Cardiac septum (tissue), 1 donor: ENCODE results near the gene CSRNP2. TPM values are rescaled to one million over a fixed set of nuclear protein-coding genes. Genes with fewer than 3 reads are reported as not detected.
"Not testable (repeated sequence)": the region's sequence is repeated elsewhere in the genome, so short reads cannot be mapped to it uniquely, and the experiment has no call there.

Source experiments
- DNase-seq: peaks from one replicate; pipeline ENCODE4 v3.0.0-alpha.2; 2020; ENCODE audit warnings: low spot score
- intact Hi-C: fragments of 100-400 bp; cut with DNase I; formaldehyde crosslinking; loops from one replicate; pipeline ENCODE4 v1.14.0; 2022
- total RNA-seq: library from RNA; stranded (reverse); fragmentation: NEBNext Ultra II Directional; extraction: Animal tissue kit (Norgen Biotek cat#: 25700); gene quantifications from one replicate; pipeline ENCODE4 v1.2.1, GENCODE V29; 2021
- donor health status: DM: no; HTN: no; CAD: no.

The CSRNP2 gene
- total RNA-seq, 1 donor from 2014 or later: 30.1 TPM

- intact Hi-C loops: loop anchor here (10.0 kb wide), 1 partner anchor 135 kb away; the partner anchor contains the start of gene POU6F1
- no peak for DNase-seq
These were observed 3.3 kb downstream of the CSRNP2 start for GRCh38 chr12:51080136-51080535.

DNA sequence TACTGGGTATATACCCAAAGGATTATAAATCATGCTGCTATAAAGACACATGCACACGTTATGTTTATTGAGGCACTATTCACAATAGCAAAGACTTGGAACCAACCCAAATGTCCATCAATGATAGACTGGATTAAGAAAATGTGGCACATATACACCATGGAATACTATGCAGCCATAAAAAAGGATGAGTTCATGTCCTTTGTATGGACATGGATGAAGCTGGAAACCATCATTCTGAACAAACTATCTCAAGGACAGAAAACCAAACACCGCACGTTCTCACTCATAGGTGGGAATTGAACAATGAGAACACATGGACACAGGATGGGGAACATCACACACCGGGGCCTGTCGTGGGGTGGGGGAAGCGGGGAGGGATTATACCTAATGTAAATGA is 4.5 kb downstream of the CSRNP2 start:
- intact Hi-C loops, DNase-seq: not testable (repeated sequence)

GRCh38 chr12:51078346-51078745 is 5.0 kb downstream of the CSRNP2 start:
- intact Hi-C loops, DNase-seq: not testable (repeated sequence)

DNA sequence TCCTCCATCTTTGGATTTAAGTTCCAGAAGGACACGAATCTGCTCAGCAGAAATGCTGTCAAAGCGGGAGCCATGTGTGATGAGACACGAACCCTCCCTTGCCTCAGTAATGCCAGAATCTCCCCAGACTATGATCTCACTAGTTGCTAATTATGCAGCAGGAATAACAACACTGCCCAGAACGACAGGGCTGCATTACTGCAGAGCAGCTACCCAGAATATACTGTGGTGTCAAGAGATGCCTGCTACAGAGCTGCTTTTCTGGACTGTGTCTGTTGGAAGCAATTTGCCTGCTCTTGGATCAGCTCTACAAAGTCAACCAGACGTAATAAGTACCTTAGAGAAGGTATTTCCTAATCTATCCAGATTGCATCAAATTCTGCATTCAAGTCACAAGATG is 5.5 kb downstream of the CSRNP2 start:
- intact Hi-C loops: no loop called here
- no peak for DNase-seq

DNA sequence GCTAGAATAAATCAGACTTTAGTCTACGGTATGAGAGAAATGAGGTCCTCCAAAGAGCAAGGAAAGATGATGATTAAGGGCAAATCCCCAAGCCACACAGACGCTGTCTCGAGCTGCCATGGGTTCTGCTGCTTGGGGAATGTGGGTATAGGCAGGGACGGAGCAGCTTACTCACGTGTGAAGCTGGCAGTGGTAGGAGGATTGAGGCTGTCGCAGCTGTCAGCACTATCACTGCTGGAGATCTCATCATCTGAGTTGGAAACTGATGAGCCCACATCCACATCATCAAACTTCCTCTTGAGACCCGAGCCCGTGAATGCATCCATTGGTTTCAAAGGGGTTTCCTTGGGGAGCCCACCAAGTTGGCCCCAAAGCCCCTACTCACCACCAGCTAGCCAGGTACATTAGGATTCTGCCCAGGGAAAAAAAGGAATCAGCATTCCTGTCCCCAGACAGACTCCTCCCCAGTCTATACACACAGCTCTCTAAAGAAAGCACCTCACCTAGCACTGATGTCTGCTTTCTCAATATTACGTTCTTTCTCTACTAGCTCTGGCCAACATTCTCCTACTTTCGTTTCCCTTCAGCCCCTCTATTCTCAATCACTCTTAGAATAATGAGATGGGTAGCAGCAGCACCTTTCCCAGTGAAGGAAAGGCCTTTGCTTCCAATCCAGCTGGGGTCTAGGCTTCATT is 7.0 kb downstream of the CSRNP2 start:
- intact Hi-C loops: no loop called here
- DNase-seq: no peak

GRCh38 chr12:51075390-51075789 is 8.0 kb downstream of the CSRNP2 start:
- intact Hi-C loops: no loop called here
- DNase-seq: no peak

GRCh38 chr12:51071663-51072062 is 11.7 kb downstream of the CSRNP2 start:
- intact Hi-C loops: no loop called here
- no peak for DNase-seq

- intact Hi-C loops: no loop called here
- no peak for DNase-seq
These were observed 13.4 kb downstream of the CSRNP2 start for GRCh38 chr12:51070004-51070403.

DNA sequence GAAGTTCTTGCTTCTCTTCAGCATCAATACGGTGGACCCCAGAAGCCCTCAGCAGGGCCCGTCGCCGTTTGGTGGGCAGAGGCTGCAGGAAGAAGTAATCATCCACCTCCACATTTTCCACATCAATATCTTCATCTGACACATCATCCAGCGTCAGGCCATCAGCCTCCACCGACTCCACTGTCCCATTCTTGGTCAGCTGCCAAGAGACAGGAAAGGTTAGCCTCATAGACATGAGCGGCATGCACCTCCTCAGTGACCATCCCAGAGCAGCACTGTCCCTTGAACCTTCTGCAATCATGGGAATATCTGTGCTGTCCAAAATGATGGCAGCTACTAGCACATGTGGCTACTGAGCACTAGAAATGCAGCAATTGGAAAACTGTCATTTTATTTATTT is 15.6 kb downstream of the CSRNP2 start:
- DNase-seq: no peak
- intact Hi-C loops: no loop called here

DNA sequence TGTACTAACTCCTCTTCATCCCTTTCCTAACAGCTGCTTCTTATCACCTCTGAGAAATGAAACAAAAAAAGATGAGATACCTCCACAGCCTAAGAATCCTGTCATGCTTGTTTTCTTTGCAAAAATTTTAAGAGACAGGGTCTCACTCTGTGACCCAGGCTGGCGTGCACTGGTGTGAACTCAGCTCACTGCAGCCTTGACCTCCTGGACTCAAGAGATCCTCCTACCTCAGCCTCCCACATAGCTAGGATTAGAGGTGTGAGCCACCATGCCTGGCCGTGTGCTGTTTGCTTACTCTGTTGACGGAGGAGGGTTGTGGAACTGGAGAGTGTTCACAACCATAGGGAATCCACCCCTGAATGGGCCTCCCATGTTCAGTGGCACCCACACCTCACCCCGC is 16.2 kb downstream of the CSRNP2 start:
- DNase-seq: no peak
- intact Hi-C loops: no loop called here

DNA sequence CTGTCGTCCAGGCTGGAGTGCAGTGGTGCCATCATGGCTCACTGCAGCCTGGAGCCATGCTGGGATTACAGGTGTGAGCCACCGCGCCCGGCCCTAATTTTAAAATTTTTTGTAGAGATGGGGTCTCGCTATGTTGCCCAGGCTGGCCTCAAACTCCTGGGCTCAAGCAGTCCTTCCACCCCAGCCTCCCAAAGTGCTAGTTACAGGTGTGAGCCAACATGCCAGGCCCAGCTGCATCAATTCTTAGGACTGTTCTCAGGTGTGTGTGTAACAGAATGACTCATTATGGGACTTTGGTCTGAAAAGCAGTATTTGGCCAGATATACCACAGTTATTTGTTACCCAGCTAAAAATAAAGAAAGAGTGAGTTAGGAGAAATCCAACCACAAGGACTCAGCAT is 17.9 kb downstream of the CSRNP2 start:
- intact Hi-C loops: no loop called here
- DNase-seq: no peak

GRCh38 chr12:51062631-51063397 is 20.6 kb downstream of the CSRNP2 start:
- intact Hi-C loops: no loop called here

DNA sequence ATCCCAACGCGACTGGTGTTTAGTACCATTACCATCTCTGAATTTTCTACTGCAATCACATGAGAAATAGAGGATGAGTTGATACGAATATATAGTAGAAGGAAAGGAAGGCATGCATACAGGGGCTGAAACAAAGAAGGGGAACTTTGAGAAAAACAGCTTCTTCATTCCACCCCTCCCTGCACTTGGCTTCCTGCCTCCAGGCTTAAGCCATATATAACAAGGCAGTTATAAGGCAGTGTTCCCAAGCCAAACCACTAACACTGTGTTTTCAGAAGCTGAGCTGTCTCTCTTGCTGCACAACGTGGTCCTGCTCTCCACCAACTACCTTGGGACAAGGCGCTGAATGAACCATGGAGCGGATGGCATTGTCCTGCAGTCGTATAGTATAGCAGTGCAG is 24.3 kb downstream of the CSRNP2 start:
- intact Hi-C loops: no loop called here
- no peak for DNase-seq

More at GRCh38 chr12:51062631-51063397, 20.6 kb downstream of the CSRNP2 start:
- no peak for DNase-seq

- intact Hi-C loops: no loop called here
- DNase-seq: no peak
These were observed 27.2 kb downstream of the CSRNP2 start for GRCh38 chr12:51056242-51056641.

GRCh38 chr12:51055060-51055459 is 28.3 kb downstream of the CSRNP2 start:
- no peak for DNase-seq
- intact Hi-C loops: no loop called here

GRCh38 chr12:51051787-51052186 is 31.6 kb downstream of the CSRNP2 start:
- intact Hi-C loops: no loop called here
- no peak for DNase-seq

DNA sequence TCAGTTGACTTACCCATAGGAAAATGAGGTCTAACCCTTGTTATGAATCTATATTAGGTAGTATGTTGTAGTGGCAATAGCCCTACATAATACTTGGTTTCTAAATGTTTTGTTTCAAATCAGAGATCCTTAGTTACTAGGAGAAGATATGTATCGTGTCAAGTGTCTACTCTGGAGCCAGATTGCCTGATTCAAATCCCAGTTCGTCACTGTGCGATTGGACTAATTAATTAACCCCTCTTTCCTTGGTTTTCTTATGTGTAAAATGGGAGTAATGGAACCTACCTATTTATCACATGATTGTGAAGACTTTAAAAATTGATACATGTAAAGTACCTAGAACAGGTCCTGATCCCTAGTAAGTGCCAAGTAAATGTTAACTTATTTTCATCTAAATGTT is 33.9 kb downstream of the CSRNP2 start:
- no peak for DNase-seq
- intact Hi-C loops: loop anchor here (2.0 to 5.0 kb wide), 2 partner anchors 33 to 293 kb away; partner anchors contain the start of gene CSRNP2

DNA sequence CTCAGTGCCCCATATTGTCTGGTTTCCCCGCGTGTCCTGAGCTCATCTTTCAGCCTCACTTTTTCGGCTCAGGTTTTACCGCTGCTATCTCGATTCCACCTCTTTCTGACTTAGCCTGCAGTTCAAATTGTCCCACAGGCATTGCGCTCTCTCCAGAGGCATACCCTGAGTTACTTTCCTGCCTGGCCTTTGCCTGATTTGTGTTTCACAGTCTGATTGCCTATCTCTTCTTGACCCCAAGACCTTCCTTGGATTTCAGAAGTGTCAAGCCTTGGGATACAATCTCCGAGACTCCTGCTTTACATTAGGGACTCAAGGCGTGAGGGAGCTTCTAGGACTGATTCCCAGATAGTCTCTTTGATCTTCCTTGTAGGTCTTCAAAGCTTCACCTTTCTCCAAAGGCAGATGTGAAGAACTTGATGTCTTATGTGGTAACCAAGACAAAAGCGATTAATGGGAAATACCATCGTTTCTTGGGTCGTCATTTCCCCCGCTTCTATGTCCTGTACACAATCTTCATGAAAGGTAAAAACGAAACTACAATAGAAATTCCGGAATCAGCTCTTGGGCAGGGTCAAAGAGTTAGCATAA is 34.6 kb downstream of the CSRNP2 start:
- intact Hi-C loops: loop anchor here (2.0 to 5.0 kb wide), 2 partner anchors 34 to 294 kb away; partner anchors contain the start of gene CSRNP2

DNA sequence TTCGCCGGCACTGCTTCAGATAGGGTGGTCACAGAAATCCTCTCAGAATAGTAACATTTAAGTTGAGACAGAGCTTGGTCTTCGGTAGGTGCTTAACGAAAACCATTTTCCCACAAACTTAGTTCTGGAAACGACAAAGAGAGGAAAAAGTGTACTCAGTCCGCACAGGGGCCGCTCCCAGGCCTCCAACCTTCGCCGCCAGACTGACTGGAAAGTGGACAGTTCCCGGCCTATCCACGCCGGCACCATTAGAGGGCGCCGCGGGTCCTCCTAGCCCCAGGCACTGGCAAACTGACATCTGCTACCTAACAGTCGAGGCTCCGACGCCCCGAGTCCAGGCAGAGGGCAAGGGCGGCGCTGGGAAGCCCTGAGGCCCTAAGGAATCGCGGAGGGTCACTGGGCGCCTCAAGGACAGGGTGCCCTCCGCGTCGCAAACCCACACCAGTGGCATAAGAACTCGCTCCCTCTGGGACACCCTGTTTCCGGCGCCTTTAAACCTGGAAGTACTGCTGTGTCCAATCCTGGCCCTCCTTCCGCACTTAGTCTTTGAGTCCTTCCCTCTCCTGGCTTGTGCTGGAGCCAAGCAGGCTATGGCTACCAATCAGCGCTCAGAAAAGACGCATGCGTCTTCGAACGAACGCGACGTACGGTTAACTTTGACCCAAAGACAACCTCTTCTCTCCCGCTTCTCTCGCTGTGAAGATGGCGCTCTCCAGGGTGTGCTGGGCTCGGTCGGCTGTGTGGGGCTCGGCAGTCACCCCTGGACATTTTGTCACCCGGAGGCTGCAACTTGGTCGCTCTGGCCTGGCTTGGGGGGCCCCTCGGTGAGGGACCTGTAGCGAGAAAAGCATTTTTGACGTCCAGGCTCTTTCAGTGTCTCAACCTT is 35.5 kb downstream of the CSRNP2 start, which contains the start of gene LETMD1:
Gene LETMD1, plus strand, starts transcription at position 673 of the 886 bp plus-strand sequence. Its CDS starts 30 bp downstream, at position 703.
- peak; percentile 97 for DNase-seq
- intact Hi-C loops: loop anchor here (2.0 to 5.0 kb wide), 3 partner anchors 21 to 294 kb away; partner anchors contain the start of genes CSRNP2 and SLC11A2

More for the DNA sequence above, 34.6 kb downstream of the CSRNP2 start:
- DNase-seq: no peak
